Stimulated activated naive CD4-positive, alpha-beta T cell treated with Interleukin-2 at 50 U/mL for 16 hours (primary cell): ENCODE measurements around the gene RASSF5.
"Not testable (repeated sequence)": the region's sequence is repeated elsewhere in the genome, so short reads cannot be mapped to it uniquely, and the experiment has no call there.

ENCODE experiments used
- DNase-seq: peaks from one replicate; lab custom pipeline; 2025; lab: John Stamatoyannopoulos, UW

Gene RASSF5

DNA sequence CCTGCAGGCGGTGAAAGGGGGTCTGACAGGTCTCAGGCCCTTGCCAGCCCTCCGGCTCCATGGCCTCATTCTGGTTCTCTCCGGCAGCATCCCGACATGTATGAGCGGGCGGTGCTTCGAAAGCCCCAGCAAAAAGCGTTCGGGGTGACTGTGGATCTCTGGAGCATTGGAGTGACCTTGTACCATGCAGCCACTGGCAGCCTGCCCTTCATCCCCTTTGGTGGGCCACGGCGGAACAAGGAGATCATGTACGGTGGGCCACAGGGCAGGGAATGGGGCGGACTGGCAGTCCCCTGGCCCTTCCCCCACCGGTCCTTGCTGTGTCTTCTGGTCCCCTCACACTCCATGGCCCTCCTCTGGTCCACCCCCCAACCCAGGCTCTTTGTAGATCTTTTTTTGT is 30.7 kb upstream of the RASSF5 start:
- no peak for DNase-seq

DNA sequence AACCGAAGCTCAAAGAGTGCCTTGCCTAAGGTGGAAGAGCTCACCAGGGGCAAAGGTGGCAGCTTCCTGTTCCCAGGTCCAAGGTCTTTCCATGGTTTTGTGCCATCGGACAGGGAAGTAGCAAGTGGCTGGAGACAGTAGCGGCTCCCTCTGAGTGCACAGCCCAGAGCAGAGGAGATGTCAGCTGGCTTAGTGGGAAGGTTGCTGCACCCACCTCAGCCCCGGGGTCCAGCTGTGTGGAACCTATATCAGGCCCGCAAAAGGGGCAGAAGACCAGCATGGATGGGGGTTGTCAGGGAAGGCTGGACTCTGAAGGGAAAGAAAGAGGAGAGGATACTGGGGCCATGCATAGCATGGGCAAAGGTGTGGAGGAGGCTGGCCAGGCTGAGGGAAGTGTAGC is 30.2 kb upstream of the RASSF5 start:
- no peak for DNase-seq

DNA sequence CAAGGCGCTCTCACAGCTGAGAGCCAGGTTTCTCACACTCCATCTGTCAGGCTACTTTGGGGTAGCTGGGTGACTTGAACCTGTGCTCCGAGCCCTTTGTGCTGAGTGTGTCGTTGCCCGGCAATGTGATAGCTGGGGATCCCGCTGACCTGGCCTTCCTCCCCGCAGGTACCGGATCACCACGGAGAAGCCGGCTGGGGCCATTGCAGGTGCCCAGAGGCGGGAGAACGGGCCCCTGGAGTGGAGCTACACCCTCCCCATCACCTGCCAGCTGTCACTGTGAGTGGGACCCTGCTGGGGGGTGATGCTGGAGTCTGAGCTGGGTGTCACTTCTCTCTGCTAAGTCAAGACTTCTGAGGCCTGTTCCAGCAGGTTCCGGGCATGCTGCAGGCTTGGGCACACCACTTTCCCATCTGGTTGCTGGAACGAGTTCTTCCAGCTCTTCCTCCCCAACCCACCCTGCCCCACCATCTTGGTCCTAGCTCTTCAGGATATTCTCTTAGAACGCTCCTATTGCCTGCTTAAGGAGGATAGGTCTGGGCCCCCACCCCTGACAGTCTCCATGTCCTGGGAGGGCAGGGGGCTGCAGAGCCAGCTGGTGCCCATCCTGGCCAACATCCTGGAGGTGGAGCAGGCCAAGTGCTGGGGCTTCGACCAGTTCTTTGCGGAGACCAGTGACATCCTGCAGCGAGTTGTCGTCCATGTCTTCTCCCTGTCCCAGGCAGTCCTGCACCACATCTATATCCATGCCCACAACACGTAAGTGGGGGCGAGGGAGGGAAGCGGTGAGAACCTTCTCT is 29.6 kb upstream of the RASSF5 start:
- no peak for DNase-seq

DNA sequence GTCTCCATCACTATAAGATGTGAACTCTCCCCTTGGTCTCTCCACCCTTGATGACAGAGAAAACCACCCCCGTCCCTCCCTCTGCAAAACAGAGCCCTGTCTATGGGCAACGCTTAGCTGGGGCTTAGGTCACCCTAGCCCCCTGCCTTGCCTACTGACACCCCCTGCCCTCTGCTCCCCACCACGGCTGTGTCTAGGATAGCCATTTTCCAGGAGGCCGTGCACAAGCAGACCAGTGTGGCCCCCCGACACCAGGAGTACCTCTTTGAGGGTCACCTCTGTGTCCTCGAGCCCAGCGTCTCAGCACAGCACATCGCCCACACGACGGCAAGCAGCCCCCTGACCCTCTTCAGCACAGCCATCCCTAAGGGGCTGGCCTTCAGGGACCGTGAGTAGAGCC is 28.6 kb upstream of the RASSF5 start:
- no peak for DNase-seq

DNA sequence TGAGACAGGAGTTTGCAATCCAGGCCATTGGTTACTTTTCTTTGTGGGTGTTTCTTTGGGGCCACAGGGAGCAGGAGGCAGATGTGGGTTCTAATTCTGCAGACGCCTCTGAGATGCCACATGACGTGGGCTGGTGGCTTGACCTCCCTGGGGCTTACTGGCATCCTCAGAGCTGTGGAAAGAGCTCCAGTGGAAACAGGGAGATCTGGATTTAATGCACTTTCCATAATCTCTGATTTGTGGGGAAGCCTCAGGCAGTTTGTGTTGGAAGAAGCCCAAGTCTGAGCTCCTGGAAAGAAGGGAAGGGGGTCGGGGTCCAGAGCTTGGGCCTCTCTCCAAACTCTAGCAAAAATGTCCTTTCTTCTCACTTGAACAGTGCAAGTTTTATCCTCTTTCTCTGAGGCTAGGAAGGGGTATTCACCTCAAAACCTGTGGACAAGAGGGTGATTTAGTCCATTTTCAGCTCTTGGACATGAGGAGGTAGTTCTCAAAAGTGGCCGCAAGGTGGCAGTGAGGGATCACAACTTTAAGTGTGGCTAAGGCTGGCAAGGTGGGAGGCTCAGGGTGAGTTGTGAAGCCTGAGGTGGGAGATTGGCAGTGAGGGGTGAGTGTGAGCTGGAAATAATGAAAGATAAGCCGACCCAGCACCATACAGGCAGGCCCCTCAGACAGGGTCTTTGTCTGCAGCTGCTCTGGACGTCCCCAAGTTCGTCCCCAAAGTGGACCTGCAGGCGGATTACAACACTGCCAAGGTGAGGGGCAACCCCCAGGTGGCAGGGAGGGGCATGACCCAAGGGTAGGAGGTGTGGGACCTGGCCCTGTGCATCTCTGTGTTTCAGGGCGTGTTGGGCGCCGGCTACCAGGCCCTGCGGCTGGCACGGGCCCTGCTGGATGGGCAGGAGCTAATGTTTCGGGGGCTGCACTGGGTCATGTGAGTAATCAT is 27.9 kb upstream of the RASSF5 start:
- DNase-seq, result peak; percentile 58

DNA sequence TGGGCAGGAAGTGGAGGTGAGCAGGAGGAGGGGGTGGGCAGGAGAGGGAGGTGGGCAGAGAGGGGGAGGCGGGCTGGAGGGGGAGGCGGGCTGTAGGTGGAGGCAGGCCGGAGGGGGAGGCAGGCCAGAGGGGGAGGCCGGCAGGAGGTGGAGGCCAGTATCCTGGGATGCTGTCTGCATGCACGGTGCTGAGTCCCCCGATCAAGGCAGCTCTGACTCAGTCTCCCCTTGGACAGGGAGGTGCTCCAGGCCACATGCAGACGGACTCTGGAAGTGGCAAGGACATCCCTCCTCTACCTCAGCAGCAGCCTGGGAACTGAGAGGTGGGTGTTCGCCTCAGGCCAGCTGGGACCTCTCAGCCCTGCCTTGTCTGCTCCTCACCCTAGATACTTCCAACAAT is 27.1 kb upstream of the RASSF5 start:
- no peak for DNase-seq

DNA sequence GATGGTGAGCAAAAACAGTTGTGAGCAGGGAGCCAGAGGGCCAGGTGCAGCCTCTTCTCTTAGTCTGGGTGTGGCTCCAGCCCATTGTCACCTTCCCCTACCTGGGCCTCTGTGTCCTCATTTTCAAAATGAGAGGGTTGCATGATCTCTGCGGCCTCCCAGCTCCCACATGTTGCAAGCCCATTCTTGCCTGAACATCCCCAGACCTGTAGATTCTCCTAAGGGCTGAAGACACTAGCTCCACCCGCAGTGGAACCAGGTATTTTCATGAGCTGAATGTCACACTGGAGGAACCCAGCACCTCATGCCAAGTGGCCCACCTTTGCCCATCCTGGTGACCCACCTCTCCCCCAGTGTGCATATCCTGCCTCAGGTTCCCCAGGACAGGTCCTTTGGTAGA is 24.7 kb upstream of the RASSF5 start:
- DNase-seq, result no peak

DNA sequence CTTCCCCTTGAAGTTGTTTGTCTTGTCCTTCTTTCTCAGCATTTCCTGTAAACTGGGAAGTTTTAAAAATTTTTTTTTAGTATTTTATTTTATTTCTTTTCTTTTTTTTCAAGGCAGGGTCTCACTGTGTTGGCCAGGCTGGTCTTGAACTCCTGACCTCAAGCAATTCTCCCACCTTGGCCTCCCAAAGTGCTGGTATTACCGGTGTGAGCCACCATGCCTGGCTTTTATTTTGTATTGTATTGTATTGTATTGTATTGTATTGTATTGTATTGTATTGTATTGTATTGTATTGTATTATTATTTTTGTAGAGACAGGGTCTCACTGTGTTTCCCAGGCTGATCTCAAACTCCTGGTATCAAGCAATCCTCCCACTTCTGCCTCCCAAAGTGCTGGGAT is 23.5 kb upstream of the RASSF5 start:
- DNase-seq, result not testable (repeated sequence)

DNA sequence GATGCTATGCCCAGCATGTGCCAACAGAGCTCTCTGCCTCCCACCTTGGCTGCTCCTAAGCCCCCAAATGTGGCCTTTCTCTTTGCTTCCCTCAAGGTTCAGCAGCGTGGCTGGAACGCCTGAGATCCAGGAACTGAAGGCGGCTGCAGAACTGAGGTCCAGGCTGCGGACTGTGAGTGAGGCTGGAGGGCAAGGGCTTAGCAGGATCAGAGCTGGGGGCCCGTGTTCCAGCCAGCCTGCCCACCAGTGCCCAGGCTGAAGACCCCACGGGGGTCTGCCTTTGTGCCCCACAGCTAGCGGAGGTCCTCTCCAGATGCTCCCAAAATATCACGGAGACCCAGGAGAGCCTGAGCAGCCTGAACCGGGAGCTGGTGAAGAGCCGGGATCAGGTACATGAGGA is 22.4 kb upstream of the RASSF5 start:
- DNase-seq, result no peak

DNA sequence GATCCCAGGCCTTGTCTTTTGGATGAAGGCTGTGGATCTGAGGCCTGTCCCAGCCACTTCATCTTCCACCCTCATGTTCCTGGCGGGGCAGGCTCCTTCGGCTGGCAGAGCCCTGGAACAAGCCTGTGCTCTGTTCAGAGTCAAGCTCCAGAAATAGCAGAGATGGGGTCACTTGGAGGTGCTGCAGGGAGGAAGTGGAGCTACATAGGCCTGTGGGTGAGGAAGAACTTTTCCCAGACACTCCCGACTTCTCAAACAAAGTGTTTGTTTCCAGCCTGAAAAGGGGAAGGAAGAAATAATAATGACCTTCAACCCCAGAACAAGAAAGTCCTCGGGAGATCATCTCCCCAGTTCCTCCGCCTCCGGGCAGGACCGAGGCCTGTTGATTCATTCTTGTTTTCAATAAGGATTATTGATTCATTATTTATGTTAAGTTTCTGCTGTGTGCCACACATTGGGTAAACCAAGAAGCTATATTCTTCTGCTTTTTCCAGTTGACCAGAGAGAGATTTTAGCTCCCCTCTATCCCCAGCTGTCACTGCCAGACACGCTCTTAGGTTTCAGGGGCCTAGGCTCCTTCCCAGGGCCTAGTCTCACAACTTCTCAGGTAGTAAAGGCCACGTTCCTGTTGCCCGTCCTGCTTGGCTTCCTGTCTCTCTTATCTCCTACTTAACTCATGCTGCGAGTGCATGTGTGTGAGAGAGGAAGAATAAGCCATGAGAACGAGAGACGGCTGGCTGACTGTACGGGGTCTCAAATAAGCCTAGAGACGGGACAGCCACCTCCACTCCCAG is 20.1 kb upstream of the RASSF5 start:
- no peak for DNase-seq

DNA sequence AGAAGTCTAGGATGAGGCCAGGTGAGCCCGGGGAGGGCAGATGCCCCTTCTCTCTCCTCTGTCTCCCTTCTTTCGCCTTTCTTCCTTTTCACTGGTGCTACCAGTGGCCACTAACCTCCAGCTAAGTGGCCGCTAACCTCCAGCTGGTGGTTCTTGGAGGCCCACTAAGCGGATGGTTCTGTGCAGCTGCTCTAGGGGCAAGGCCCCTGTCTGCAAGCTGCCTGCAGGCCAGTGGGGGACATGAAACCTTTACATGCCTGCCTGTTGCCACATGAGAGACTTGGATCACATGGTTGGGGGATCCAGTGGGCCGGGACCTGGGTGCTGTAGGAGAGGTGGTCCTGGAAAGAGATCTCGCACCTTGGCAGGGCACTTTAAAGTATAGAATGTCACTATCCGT is 19.4 kb upstream of the RASSF5 start:
- DNase-seq, result no peak

DNA sequence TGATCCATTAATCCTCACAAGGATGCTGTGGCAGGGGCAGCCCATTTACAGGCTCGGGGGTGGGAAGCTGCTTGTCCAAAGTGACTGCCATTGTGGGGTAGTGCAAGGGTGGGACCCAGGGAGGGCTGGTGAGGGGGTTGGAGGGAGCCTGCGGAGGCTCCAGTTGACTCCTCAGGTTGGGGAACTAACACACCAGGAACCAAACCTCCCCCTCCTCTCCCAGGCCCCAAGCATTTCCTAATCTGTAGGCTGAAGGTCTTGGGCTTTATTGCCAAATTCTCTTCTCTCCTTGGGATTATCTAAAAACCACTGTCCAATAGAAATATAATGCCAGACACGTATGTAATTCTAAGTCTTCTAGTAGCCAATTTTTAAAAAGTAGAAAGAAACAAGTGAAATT is 18.9 kb upstream of the RASSF5 start:
- DNase-seq, result no peak

DNA sequence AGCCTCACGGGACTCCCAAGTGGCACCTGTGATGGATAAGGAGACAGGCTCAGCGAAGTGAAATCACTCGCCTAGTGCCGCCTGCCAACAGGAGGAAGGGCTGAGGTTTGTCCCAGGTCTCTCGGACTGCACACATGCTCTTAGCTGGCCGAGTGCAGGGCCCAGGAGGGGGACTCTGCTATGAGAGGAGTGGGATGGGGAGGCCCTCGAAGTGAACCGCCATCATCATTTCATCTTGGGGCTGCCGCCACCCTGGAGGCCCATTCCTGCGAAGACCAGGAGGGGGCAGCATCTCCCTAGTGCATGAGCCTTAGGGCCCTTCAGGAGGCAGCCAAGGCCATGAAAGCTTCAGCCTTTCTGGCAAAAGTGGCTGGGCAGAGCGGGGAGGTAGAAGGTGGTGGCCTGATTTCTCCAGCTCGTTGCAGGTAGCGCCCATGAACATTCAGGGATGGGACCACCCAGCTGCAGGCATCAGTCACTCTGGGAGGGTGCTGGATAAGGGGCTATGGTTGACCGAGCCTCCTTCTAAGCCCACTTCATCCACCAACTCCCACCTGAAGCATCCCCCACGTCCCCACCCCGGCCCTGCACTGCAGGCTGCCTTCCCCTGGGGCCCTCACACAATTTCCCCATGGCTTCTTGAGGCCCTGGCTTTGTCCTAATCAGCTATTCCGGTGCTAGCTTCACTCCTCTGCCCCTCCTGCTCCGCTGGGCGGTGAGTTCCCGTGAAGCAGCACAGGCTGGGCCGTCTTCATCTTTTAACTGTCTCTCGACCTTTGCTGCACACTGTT is 17.2 kb upstream of the RASSF5 start:
- peak; percentile 70 for DNase-seq

DNA sequence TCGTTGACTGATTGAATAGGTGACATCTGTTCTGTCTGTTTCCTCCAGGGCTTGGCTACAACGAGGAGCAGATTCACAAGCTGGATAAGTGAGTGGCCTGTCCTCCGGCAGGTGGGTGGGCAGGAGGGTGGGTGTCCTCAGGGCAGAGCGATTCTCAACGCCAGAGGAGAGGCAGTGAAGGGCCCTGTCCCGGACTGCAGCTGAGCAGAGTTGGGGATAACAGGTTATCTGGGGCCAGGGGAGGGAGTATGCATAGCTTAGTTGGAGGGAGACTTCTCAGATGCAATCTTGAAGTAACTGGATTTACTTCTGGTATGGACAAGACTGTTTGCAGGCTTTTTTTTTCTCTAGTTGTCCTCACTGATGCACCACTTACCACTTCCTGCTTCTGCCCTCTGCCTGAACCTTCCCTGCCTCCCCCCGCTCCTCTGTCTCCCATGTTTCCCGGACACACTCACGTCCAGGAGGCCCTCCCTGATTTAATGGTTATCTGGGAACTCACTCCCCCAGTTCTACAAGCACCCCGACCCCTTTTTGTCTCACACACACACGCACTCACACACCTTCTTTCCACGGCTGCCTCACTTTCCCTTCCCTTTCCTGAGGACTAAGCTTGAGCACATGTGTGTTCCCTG is 16.4 kb upstream of the RASSF5 start:
- no peak for DNase-seq

DNA sequence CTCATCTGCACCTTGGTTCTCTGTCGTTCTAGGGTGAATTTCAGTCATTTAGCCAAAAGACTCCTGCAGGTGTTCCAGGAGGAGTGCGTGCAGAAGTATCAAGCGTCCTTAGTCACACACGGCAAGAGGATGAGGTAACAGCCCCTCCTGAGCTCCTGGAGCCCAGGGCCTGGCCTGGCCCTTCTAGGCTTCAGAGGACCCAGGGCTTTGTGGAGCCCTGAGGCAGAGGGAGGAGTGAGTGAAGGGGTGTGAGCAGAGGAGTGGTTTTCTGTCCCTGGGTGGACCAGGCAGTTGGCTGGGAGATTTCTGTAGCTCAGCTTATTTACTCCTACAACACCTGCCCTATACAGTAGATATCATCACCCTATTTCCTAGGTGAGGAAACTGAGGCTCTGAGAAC is 15.7 kb upstream of the RASSF5 start:
- no peak for DNase-seq

DNA sequence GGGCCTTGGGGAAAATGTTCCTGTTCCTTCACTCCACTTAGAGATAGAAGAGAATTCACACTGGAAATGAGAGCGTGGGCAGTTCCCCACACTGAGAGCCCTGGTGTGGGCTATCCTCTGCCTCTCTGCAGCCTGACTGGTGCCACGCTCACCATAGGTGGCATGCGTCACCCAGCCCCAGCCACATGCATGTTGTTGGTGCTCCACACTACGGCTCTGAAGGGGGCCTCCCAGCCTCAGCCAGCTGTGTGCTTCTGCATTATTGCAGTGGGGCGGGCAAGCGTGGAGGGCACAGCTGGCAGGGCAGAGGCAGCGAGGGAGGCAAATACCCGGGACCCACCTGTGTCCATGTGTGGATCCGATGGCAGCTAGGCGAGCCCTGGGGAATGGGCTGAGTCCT is 14.7 kb upstream of the RASSF5 start:
- DNase-seq, result no peak

DNA sequence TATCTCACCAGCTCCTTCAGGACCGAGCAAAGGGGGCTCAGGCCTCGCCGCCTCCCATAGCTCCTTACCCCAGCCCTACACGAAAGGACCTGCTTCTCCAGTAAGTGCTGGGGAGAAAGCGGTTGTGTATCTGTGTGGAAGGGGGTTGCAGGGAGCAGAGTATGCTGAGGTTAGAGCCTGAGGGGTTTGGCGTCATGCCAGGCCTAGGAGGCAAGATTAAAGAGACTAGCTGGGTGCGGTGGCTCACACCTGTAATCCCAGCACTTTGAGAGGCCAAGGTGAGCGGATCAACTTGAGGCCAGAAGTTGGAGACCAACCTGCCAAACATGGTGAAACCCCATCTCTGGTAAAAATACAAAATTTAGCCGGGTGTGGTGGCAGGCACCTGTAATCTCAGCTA is 14.1 kb upstream of the RASSF5 start:
- no peak for DNase-seq

DNA sequence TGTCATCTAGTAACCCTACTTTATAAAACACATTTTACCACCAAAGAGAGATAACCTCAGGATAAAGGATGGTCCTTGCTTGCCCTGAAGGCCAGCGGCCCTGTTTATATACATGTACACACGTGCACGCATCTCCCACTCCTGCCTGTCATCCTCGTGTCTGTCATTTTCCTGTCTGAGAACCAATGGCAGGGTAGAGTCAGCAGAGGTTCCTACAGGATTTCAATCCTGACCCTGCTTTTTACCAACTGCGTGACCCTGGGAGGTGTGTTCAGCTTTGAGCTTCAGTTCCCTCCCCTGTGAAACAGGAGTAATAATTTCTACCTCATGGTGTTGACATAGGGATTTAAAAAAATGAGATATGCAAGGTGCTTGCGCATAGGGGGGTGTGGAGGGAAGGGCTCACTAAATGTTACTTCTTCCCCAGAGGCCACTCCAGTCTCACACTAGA is 12.3 kb upstream of the RASSF5 start:
- DNase-seq, result no peak

DNA sequence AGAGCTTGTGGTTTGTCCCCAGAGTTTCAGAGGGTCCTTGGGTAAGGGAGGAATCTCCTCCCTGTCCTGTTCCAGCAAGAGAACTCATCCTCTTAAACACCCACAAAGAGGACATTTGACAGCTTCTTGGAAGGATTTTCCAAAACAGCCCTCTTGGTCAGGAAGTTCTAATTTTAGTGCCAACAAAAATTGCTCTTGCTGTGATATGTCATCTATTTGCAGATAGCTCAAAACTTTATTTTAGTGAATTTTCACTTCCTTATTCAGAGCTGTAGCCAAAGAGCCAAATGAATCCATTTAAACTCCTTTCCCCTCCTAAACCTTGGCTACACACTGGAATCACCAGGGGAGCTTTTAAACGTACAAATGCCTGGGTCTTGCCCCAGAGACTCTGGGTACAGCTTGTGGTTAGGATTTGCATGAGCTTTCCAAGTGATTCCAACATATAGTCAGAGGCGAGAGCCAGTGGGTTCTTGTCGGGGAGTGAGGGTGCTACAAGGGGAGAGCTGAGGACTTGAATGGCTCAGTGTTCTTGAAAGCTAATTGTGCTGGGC is 11.8 kb upstream of the RASSF5 start:
- no peak for DNase-seq

DNA sequence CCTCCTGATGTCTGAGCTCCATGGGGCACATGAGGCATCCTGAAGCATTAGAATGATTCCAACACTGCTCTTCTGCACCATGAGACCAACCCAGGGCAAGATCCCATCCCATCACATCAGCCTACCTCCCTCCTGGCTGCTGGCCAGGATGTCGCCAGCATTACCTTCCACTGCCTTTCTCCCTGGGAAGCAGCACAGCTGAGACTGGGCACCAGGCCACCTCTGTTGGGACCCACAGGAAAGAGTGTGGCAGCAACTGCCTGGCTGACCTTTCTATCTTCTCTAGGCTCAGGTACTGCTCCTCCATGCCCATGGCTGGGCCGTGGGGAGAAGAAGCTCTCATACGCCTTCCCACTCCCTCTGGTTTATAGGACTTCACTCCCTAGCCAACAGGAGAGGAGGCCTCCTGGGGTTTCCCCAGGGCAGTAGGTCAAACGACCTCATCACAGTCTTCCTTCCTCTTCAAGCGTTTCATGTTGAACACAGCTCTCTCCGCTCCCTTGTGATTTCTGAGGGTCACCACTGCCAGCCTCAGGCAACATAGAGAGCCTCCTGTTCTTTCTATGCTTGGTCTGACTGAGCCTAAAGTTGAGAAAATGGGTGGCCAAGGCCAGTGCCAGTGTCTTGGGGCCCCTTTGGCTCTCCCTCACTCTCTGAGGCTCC is 11.1 kb upstream of the RASSF5 start:
- DNase-seq, result no peak
